Measurements from ENCODE around the gene AP3S2. TPM values are rescaled to one million over a fixed set of nuclear protein-coding genes. Genes with fewer than 3 reads are reported as not detected.
"Not testable (repeated sequence)": the region's sequence is repeated elsewhere in the genome, so short reads cannot be mapped to it uniquely, and the experiment has no call there.

AP3S2 gene
- total RNA-seq, 2 donors from 2014 or later: 28.5 to 40.2 TPM

GRCh38 chr15:89851673-89852341, 42.0 kb downstream of the AP3S2 start:
- H3K27ac Mint-ChIP-seq: no peak overlapping the region
- no peak overlapping the region for H3K4me3 Mint-ChIP-seq
- ATAC-seq (replicated peaks in 1 of 2) (no peak), DNase-seq (no peak)
- H3K4me1 Mint-ChIP-seq (ENCODE audit: low read depth): no peaks in the 10 kb centered on the region
- H3K36me3 Mint-ChIP-seq (ENCODE audit: insufficient read depth in 2 of 2): peaks cover 0 to 4% of the 10 kb centered on the region in 2 donors
- H3K9me3 Mint-ChIP-seq: no peaks in the 10 kb centered on the region
- H3K27me3 Mint-ChIP-seq (ENCODE audit: low read depth): no peaks in the 10 kb centered on the region

- DNase-seq (no peak), ATAC-seq (replicated peaks in 1 of 2) (no peak)
- Mint-ChIP-seq H3K9me3 (no peaks in the 10 kb centered on the region), H3K4me3 (peak overlapping the region in 1 of 2 donors; percentile 31), H3K36me3 (ENCODE audit: insufficient read depth in 2 of 2) (peaks cover 0 to 3% of the 10 kb centered on the region in 2 donors), H3K27ac (peak overlapping the region; percentile 18), H3K4me1 (ENCODE audit: low read depth) (no peaks in the 10 kb centered on the region), H3K27me3 (ENCODE audit: low read depth) (no peaks in the 10 kb centered on the region)
Observed at GRCh38 chr15:89848970-89849292, 44.9 kb downstream of the AP3S2 start.

GRCh38 chr15:89847101-89847500, 46.7 kb downstream of the AP3S2 start:
- no peak for ATAC-seq (replicated peaks in 1 of 2)
- Mint-ChIP-seq H3K27me3 (ENCODE audit: low read depth) (no peaks in the 10 kb centered on the region), H3K9me3 (no peaks in the 10 kb centered on the region), H3K4me1 (ENCODE audit: low read depth) (no peaks in the 10 kb centered on the region), H3K4me3 (no peak overlapping the region), H3K27ac (no peak overlapping the region), H3K36me3 (ENCODE audit: insufficient read depth in 2 of 2) (peaks cover 0 to 3% of the 10 kb centered on the region in 2 donors)
- no peak for DNase-seq

- Mint-ChIP-seq H3K27ac (peak overlapping the region; percentile 7), H3K27me3 (ENCODE audit: low read depth) (no peaks in the 10 kb centered on the region), H3K4me1 (ENCODE audit: low read depth) (no peaks in the 10 kb centered on the region), H3K9me3 (no peaks in the 10 kb centered on the region), H3K4me3 (no peak overlapping the region), H3K36me3 (ENCODE audit: insufficient read depth in 2 of 2) (no peaks in the 10 kb centered on the region)
- ATAC-seq (replicated peaks in 1 of 2) (no peak), DNase-seq (no peak)
Observed at GRCh38 chr15:89845305-89845893, 48.4 kb downstream of the AP3S2 start.

GRCh38 chr15:89841962-89842361, 51.8 kb downstream of the AP3S2 start:
- Mint-ChIP-seq H3K27ac (peak overlapping the region; percentile 7), H3K36me3 (ENCODE audit: insufficient read depth in 2 of 2) (no peaks in the 10 kb centered on the region), H3K27me3 (ENCODE audit: low read depth) (no peaks in the 10 kb centered on the region), H3K9me3 (no peaks in the 10 kb centered on the region), H3K4me1 (ENCODE audit: low read depth) (no peaks in the 10 kb centered on the region), H3K4me3 (no peak overlapping the region)
- ATAC-seq (replicated peaks in 1 of 2) (no peak), DNase-seq (no peak)

GRCh38 chr15:89841306-89841705, 52.5 kb downstream of the AP3S2 start:
- Mint-ChIP-seq H3K36me3 (ENCODE audit: insufficient read depth in 2 of 2) (no peaks in the 10 kb centered on the region), H3K9me3 (no peaks in the 10 kb centered on the region), H3K27ac (no peak overlapping the region), H3K4me3 (no peak overlapping the region), H3K27me3 (ENCODE audit: low read depth) (no peaks in the 10 kb centered on the region), H3K4me1 (ENCODE audit: low read depth) (no peaks in the 10 kb centered on the region)
- DNase-seq: no peak
- ATAC-seq (replicated peaks in 1 of 2): no peak

GRCh38 chr15:89839167-89839810, 54.5 kb downstream of the AP3S2 start:
- no peak overlapping the region for H3K4me3 Mint-ChIP-seq
- H3K36me3 Mint-ChIP-seq (ENCODE audit: insufficient read depth in 2 of 2): peaks cover 3% of the 10 kb centered on the region in 2 donors
- DNase-seq (no peak), ATAC-seq (replicated peaks in 1 of 2) (no peak)
- H3K9me3 Mint-ChIP-seq: no peaks in the 10 kb centered on the region
- no peaks in the 10 kb centered on the region for H3K27me3 Mint-ChIP-seq (ENCODE audit: low read depth)
- no peaks in the 10 kb centered on the region for H3K4me1 Mint-ChIP-seq (ENCODE audit: low read depth)
- H3K27ac Mint-ChIP-seq: no peak overlapping the region

- H3K4me1 Mint-ChIP-seq (ENCODE audit: low read depth): no peaks in the 10 kb centered on the region
- DNase-seq: no peak
- H3K27ac Mint-ChIP-seq: no peak overlapping the region
- H3K9me3 Mint-ChIP-seq: no peaks in the 10 kb centered on the region
- no peak overlapping the region for H3K4me3 Mint-ChIP-seq
- no peak for ATAC-seq (replicated peaks in 1 of 2)
- no peaks in the 10 kb centered on the region for H3K27me3 Mint-ChIP-seq (ENCODE audit: low read depth)
- H3K36me3 Mint-ChIP-seq (ENCODE audit: insufficient read depth in 2 of 2): peaks cover 3 to 4% of the 10 kb centered on the region in 2 donors
Observed at GRCh38 chr15:89837830-89838178, 56.0 kb downstream of the AP3S2 start.

- DNase-seq: no peak
- Mint-ChIP-seq H3K4me1 (ENCODE audit: low read depth) (no peaks in the 10 kb centered on the region), H3K27ac (no peak overlapping the region), H3K27me3 (ENCODE audit: low read depth) (no peaks in the 10 kb centered on the region), H3K4me3 (no peak overlapping the region), H3K9me3 (no peaks in the 10 kb centered on the region), H3K36me3 (ENCODE audit: insufficient read depth in 2 of 2) (peaks cover 3 to 4% of the 10 kb centered on the region in 2 donors)
- no peak for ATAC-seq (replicated peaks in 1 of 2)
Observed at GRCh38 chr15:89837134-89837829, 56.5 kb downstream of the AP3S2 start.

GRCh38 chr15:89836267-89837133, 57.3 kb downstream of the AP3S2 start:
- DNase-seq: no peak
- Mint-ChIP-seq H3K27me3 (ENCODE audit: low read depth) (no peaks in the 10 kb centered on the region), H3K36me3 (ENCODE audit: insufficient read depth in 2 of 2) (peaks cover 3 to 4% of the 10 kb centered on the region in 2 donors), H3K4me3 (no peak overlapping the region), H3K4me1 (ENCODE audit: low read depth) (no peaks in the 10 kb centered on the region), H3K27ac (no peak overlapping the region), H3K9me3 (no peaks in the 10 kb centered on the region)
- no peak for ATAC-seq (replicated peaks in 1 of 2)

GRCh38 chr15:89835176-89835564, 58.6 kb downstream of the AP3S2 start:
- ATAC-seq (replicated peaks in 1 of 2) (no peak), DNase-seq (no peak)
- Mint-ChIP-seq H3K27ac (no peak overlapping the region), H3K4me3 (no peak overlapping the region), H3K36me3 (ENCODE audit: insufficient read depth in 2 of 2) (peaks cover 3 to 4% of the 10 kb centered on the region in 2 donors), H3K4me1 (ENCODE audit: low read depth) (no peaks in the 10 kb centered on the region), H3K9me3 (no peaks in the 10 kb centered on the region), H3K27me3 (ENCODE audit: low read depth) (no peaks in the 10 kb centered on the region)

- not testable (repeated sequence) for ATAC-seq (replicated peaks in 1 of 2); H3K27ac Mint-ChIP-seq; H3K4me3 Mint-ChIP-seq; H3K27me3 Mint-ChIP-seq (ENCODE audit: low read depth); DNase-seq; H3K9me3 Mint-ChIP-seq; H3K4me1 Mint-ChIP-seq (ENCODE audit: low read depth); H3K36me3 Mint-ChIP-seq (ENCODE audit: insufficient read depth in 2 of 2)
Observed at GRCh38 chr15:89834465-89835175, 59.2 kb downstream of the AP3S2 start.

Measured in activated T-cell treated with anti-CD3 and anti-CD28 coated beads, Interleukin-2, amount 50 U/mL, for 72 hours (primary cell).